Activated naive CD8-positive, alpha-beta T cell treated with anti-CD3 and anti-CD28 coated beads for 36 hours (primary cell): ENCODE measurements around the gene ELOVL3. TPM values are rescaled to one million over a fixed set of nuclear protein-coding genes. Genes with fewer than 3 reads are reported as not detected.

Experiments
- DNase-seq: peaks from one replicate; pipeline ENCODE4 v3.0.0; 2021
- H3K27ac Mint-ChIP-seq: one replicate; pipeline ENCODE4 v1.8.0; 2022; ENCODE audit warnings: mild to moderate bottlenecking, moderate library complexity, mixed read lengths
- H3K27me3 Mint-ChIP-seq: one replicate; pipeline ENCODE4 v1.8.0; 2022; ENCODE audit warnings: mild to moderate bottlenecking, mixed read lengths
- H3K36me3 Mint-ChIP-seq: one replicate; pipeline ENCODE4 v1.8.0; 2021; ENCODE audit warnings: mild to moderate bottlenecking, mixed read lengths
- H3K4me1 Mint-ChIP-seq: one replicate; pipeline ENCODE4 v1.8.0; 2021; ENCODE audit warnings: mixed read lengths
- H3K4me3 Mint-ChIP-seq: one replicate; pipeline ENCODE4 v1.8.0; 2022; ENCODE audit warnings: mild to moderate bottlenecking, moderate library complexity, mixed read lengths
- H3K9me3 Mint-ChIP-seq: one replicate; pipeline ENCODE4 v1.8.0; 2022; ENCODE audit warnings: mixed read lengths
- total RNA-seq, 2 experiments: library from RNA; stranded (reverse); gene quantifications; one replicate each; pipeline ENCODE4 v1.2.3, GENCODE V29; 2021

Gene ELOVL3
- total RNA-seq, 2 experiments from 2014 or later, result not detected

- Mint-ChIP-seq H3K9me3 (no peaks in the 10 kb centered on the region), H3K4me1 (peaks cover 37% of the 10 kb centered on the region), H3K36me3 (peaks cover 23% of the 10 kb centered on the region), H3K27ac (no peak overlapping the region), H3K4me3 (no peak overlapping the region), H3K27me3 (no peaks in the 10 kb centered on the region)
- no peak for DNase-seq
Observed at GRCh38 chr10:102262744-102263370, 36.8 kb downstream of the ELOVL3 start.

GRCh38 chr10:102264371-102264770 lies 38.3 kb downstream of the ELOVL3 start:
- Mint-ChIP-seq H3K4me1 (peaks cover 46% of the 10 kb centered on the region), H3K9me3 (no peaks in the 10 kb centered on the region), H3K4me3 (no peak overlapping the region), H3K27ac (no peak overlapping the region), H3K27me3 (no peaks in the 10 kb centered on the region), H3K36me3 (peaks cover 24% of the 10 kb centered on the region)
- DNase-seq, result no peak

- no peak for DNase-seq
- Mint-ChIP-seq H3K27me3 (no peaks in the 10 kb centered on the region), H3K4me1 (peaks cover 48% of the 10 kb centered on the region), H3K27ac (peak overlapping the region; percentile 50), H3K9me3 (no peaks in the 10 kb centered on the region), H3K36me3 (peaks cover 20% of the 10 kb centered on the region), H3K4me3 (no peak overlapping the region)
Observed at GRCh38 chr10:102266670-102267069, 40.6 kb downstream of the ELOVL3 start.

- peaks cover 46% of the 10 kb centered on the region for H3K4me1 Mint-ChIP-seq
- peak overlapping the region; percentile 69 for H3K27ac Mint-ChIP-seq
- H3K9me3 Mint-ChIP-seq, result no peaks in the 10 kb centered on the region
- H3K4me3 Mint-ChIP-seq, result no peak overlapping the region
- DNase-seq, result no peak
- H3K27me3 Mint-ChIP-seq, result no peaks in the 10 kb centered on the region
- peaks cover 13% of the 10 kb centered on the region for H3K36me3 Mint-ChIP-seq
Observed at GRCh38 chr10:102267748-102268147, 41.6 kb downstream of the ELOVL3 start.

GRCh38 chr10:102268375-102268888 lies 42.3 kb downstream of the ELOVL3 start:
- Mint-ChIP-seq H3K9me3 (no peaks in the 10 kb centered on the region), H3K27me3 (no peaks in the 10 kb centered on the region), H3K4me1 (peaks cover 42% of the 10 kb centered on the region), H3K36me3 (peaks cover 13% of the 10 kb centered on the region), H3K27ac (peak overlapping the region; percentile 69), H3K4me3 (no peak overlapping the region)
- DNase-seq, result no peak

- Mint-ChIP-seq H3K27ac (no peak overlapping the region), H3K36me3 (peaks cover 13% of the 10 kb centered on the region), H3K4me3 (no peak overlapping the region), H3K27me3 (no peaks in the 10 kb centered on the region), H3K4me1 (peaks cover 44% of the 10 kb centered on the region), H3K9me3 (no peaks in the 10 kb centered on the region)
- no peak for DNase-seq
Observed at GRCh38 chr10:102269017-102269416, 42.9 kb downstream of the ELOVL3 start.

GRCh38 chr10:102274062-102274461 lies 48.0 kb downstream of the ELOVL3 start:
- no peak overlapping the region for H3K4me3 Mint-ChIP-seq
- DNase-seq, result no peak
- H3K27me3 Mint-ChIP-seq, result no peaks in the 10 kb centered on the region
- H3K36me3 Mint-ChIP-seq, result peaks cover 11% of the 10 kb centered on the region
- H3K4me1 Mint-ChIP-seq, result peaks cover 20% of the 10 kb centered on the region
- H3K27ac Mint-ChIP-seq, result no peak overlapping the region
- no peaks in the 10 kb centered on the region for H3K9me3 Mint-ChIP-seq

- H3K27me3 Mint-ChIP-seq, result no peaks in the 10 kb centered on the region
- peaks cover 7% of the 10 kb centered on the region for H3K36me3 Mint-ChIP-seq
- no peak overlapping the region for H3K27ac Mint-ChIP-seq
- no peak overlapping the region for H3K4me3 Mint-ChIP-seq
- no peaks in the 10 kb centered on the region for H3K9me3 Mint-ChIP-seq
- no peak for DNase-seq
- peaks cover 23% of the 10 kb centered on the region for H3K4me1 Mint-ChIP-seq
Observed at GRCh38 chr10:102275343-102275742, 49.2 kb downstream of the ELOVL3 start.

- no peak overlapping the region for H3K27ac Mint-ChIP-seq
- H3K4me1 Mint-ChIP-seq, result peaks cover 40% of the 10 kb centered on the region
- H3K27me3 Mint-ChIP-seq, result no peaks in the 10 kb centered on the region
- no peaks in the 10 kb centered on the region for H3K9me3 Mint-ChIP-seq
- peaks cover 6% of the 10 kb centered on the region for H3K36me3 Mint-ChIP-seq
- H3K4me3 Mint-ChIP-seq, result no peak overlapping the region
- no peak for DNase-seq
Observed at GRCh38 chr10:102279104-102279503, 53.0 kb downstream of the ELOVL3 start.

Other genes with a start within 250 kb of the ELOVL3 start
- 10 to 100 TPM; 21.5 to 21.9 TPM for gene ARMH3, start 170.1 kb upstream of the ELOVL3 start, total RNA-seq
- gene HPS6, start 160.9 kb upstream of the ELOVL3 start, total RNA-seq, result 10 to 100 TPM; 21.2 to 21.3 TPM
- gene LDB1, start 105.9 kb upstream of the ELOVL3 start, total RNA-seq, result 10 to 100 TPM; 68.0 to 71.5 TPM
- gene PPRC1, start 93.3 kb upstream of the ELOVL3 start, total RNA-seq, result 100 to 1,000 TPM; 104 to 111 TPM
- gene NOLC1, start 73.9 kb upstream of the ELOVL3 start, total RNA-seq, result 100 to 1,000 TPM; 337 to 346 TPM
- under 1 TPM in 1 of 2 experiments, not detected in 1; 0.31 TPM for gene PITX3, start 15.2 kb downstream of the ELOVL3 start, total RNA-seq
- 10 to 100 TPM; 29.3 to 29.5 TPM for gene GBF1, start 19.2 kb downstream of the ELOVL3 start, total RNA-seq
- gene NFKB2, start 169.4 kb downstream of the ELOVL3 start, total RNA-seq, result 100 to 1,000 TPM; 247 to 263 TPM
- 1 to 10 TPM; 5.2 to 7.6 TPM for gene PSD, start 192.5 kb downstream of the ELOVL3 start, total RNA-seq
- 10 to 100 TPM; 11.7 to 13.0 TPM for gene FBXL15, start 194.5 kb downstream of the ELOVL3 start, total RNA-seq
- gene CUEDC2, start 206.3 kb downstream of the ELOVL3 start, total RNA-seq, result 10 to 100 TPM; 66.3 to 73.8 TPM
- gene C10orf95, start 225.2 kb downstream of the ELOVL3 start, total RNA-seq, result under 1 TPM; 0.49 to 0.62 TPM